GM08714 (cell line): ENCODE results near the gene ATP5F1C.
A peak's percentile ranks its signal among the peaks of the same experiment; 100 is the strongest.
"Not testable (repeated sequence)": the region's sequence is repeated elsewhere in the genome, so short reads cannot be mapped to it uniquely, and the experiment has no call there.

Experiments
- H3K4me3 ChIP-seq: fragments of 200-500 bp; sonication (Bioruptor generic); 2 replicates; pipeline ENCODE4 v1.5.1; 2014; ENCODE audit warnings: mild to moderate bottlenecking, low read length, inconsistent platforms
- ZNF274 ChIP-seq: IDR thresholded peaks from 2 replicates; pipeline ENCODE4 v1.6.1; 2012; ENCODE audit warnings: mild to moderate bottlenecking, low read depth, low read length

The ATP5F1C gene

GRCh38 chr10:7811000-7811399, 23.0 kb downstream of the ATP5F1C start:
- H3K4me3 ChIP-seq: no peak overlapping the region
- TF ChIP-seq ZNF274: no peak

DNA sequence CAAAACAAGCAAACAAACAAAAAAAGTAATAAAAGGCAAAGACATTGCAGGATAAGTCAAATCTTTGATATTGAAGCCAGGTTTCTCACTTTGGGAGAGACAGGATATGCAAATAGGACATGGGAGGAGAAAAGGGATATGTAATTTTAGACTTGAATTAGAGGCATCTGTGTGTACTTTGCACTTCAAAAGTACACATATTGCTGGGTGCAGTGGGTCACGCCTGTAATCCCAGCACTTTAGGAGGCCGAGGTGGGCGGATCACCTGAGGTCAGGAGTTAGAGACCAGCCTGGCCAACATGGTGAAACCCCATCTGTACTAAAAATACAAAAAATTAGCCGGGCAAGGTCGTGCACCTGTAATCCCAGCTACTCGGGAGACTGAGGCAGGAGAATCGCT, 23.8 kb downstream of the ATP5F1C start:
- not testable (repeated sequence) for H3K4me3 ChIP-seq

- H3K4me3 ChIP-seq: no peak overlapping the region
- no peak for TF ChIP-seq ZNF274
These were observed 25.5 kb downstream of the ATP5F1C start for GRCh38 chr10:7813481-7813880.

- TF ChIP-seq ZNF274: no peak
- H3K4me3 ChIP-seq: peak overlapping the region; percentile 79
These were observed 29.6 kb downstream of the ATP5F1C start for GRCh38 chr10:7817576-7817975.

GRCh38 chr10:7817984-7818294, 30.0 kb downstream of the ATP5F1C start:
- TF ChIP-seq ZNF274: no peak
- peak overlapping the region; percentile 79 for H3K4me3 ChIP-seq

- no peak for TF ChIP-seq ZNF274
- H3K4me3 ChIP-seq: peak within 1 kb of the TSS; percentile 79
These were observed 30.5 kb downstream of the ATP5F1C start, which contains the start of gene TAF3 for GRCh38 chr10:7818295-7819120. Gene TAF3 (plus strand): TSS chr10:7818505. CDS start chr10:7818710, 205 bp downstream.

- peak overlapping the region; percentile 79 for H3K4me3 ChIP-seq
- TF ChIP-seq ZNF274: no peak
These were observed 31.1 kb downstream of the ATP5F1C start for GRCh38 chr10:7819121-7819460.

- no peak overlapping the region for H3K4me3 ChIP-seq
- no peak for TF ChIP-seq ZNF274
These were observed 36.3 kb downstream of the ATP5F1C start for GRCh38 chr10:7824251-7824650.

- H3K4me3 ChIP-seq: no peak overlapping the region
- no peak for TF ChIP-seq ZNF274
These were observed 39.0 kb downstream of the ATP5F1C start for GRCh38 chr10:7826971-7827370.

- no peak for TF ChIP-seq ZNF274
- H3K4me3 ChIP-seq: no peak overlapping the region
These were observed 41.4 kb downstream of the ATP5F1C start for GRCh38 chr10:7829289-7829834.

DNA sequence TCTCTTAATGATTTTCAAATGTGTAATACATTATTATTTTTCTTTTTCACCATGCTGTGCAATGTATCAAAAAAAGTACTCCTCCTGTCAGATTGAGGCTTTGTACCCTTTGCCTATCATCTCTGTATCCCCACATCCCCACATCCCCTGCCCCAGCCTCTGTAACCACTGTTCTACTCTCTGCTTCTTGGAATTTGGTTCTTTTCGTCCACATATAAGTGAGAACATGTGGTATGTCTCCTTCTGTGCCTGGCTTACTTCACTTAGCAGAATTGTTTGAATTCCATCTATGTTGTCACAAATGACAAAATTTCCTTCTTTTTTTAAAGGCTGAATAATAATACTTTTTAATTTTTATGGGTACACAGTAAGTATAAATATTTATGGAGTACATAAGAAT, 44.1 kb downstream of the ATP5F1C start:
- no peak for TF ChIP-seq ZNF274

DNA sequence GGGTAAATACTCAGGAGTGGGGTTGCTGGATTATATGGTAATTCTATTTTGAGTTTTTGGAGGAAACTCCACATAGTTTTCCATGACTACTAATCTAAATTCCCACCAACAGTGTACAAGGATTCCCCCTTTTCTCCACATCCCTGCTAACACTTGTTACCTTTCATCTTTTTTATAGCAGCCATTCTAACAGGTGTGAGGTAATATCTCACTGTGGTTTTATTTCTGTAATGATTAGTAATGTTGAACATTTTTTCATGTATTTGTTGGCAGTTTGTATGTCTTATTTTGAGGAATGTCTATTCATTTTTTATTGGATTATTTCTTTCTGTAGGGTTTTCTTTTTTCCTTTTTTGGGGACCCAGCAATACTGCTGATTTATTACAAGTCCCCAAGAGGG, 45.2 kb downstream of the ATP5F1C start:
- no peak overlapping the region for H3K4me3 ChIP-seq
- TF ChIP-seq ZNF274: no peak

More for the DNA sequence above, 44.1 kb downstream of the ATP5F1C start:
- H3K4me3 ChIP-seq: no peak overlapping the region

DNA sequence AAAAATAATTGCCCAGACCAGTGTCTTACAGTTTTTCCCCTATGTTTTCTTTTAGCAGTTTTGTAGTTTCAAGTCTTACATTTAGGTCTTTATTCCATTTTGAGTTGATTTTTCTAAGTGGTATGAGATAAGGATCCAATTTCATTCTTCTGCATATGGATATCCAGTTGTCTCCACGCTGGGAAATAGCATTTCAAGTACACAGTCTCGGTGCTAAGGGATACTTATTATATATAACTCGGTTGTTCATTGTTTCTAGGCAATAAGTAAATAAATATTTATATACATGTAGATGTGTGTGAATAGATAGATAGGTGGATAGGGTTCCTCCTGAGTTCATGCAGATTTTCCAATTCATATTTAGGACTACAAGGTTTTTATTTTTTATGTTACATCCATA, 46.3 kb downstream of the ATP5F1C start:
- no peak for TF ChIP-seq ZNF274
- H3K4me3 ChIP-seq: no peak overlapping the region

- no peak overlapping the region for H3K4me3 ChIP-seq
- no peak for TF ChIP-seq ZNF274
These were observed 48.6 kb downstream of the ATP5F1C start for GRCh38 chr10:7836571-7836970.

DNA sequence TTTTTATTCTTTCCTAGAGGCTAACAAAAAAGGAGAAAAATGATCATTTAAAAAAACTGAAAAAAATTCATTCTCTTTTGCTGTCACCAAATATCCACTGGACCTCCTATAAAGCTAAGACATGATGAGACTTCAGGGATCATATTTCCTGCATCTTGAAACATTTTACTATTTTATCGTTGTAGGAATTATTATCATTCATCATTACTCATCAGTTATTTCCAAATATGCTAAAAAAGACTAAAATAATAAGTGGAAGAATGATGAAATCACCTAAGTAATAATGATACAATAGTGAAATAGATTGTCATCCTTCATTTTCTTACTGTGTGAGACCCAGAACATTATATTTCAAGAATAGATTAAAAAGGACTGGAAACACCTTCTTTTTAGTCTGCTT, 58.6 kb downstream of the ATP5F1C start:
- no peak for TF ChIP-seq ZNF274
- H3K4me3 ChIP-seq: no peak overlapping the region
